ENCODE results near the gene ARHGEF7.

ARHGEF7 gene

GRCh38 chr13:111322916-111323331, 207.8 kb downstream of the ARHGEF7 start:
- H3K36me3 Mint-ChIP-seq = peaks cover 2% of the 10 kb centered on the region
- no peak overlapping the region for H3K27ac Mint-ChIP-seq
- peaks cover 5% of the 10 kb centered on the region for H3K4me1 Mint-ChIP-seq
- no peaks in the 10 kb centered on the region for H3K27me3 Mint-ChIP-seq
- H3K9me3 Mint-ChIP-seq = no peaks in the 10 kb centered on the region
- H3K4me3 Mint-ChIP-seq = no peak overlapping the region

- Mint-ChIP-seq H3K36me3 (peaks cover 2% of the 10 kb centered on the region), H3K9me3 (no peaks in the 10 kb centered on the region), H3K4me1 (peaks cover 5% of the 10 kb centered on the region), H3K27ac (no peak overlapping the region), H3K4me3 (no peak overlapping the region), H3K27me3 (no peaks in the 10 kb centered on the region)
Observed at GRCh38 chr13:111323549-111323948, 208.4 kb downstream of the ARHGEF7 start.

GRCh38 chr13:111323950-111324651, 209.0 kb downstream of the ARHGEF7 start:
- H3K9me3 Mint-ChIP-seq = no peaks in the 10 kb centered on the region
- peaks cover 5% of the 10 kb centered on the region for H3K4me1 Mint-ChIP-seq
- no peaks in the 10 kb centered on the region for H3K27me3 Mint-ChIP-seq
- no peak overlapping the region for H3K4me3 Mint-ChIP-seq
- H3K27ac Mint-ChIP-seq = no peak overlapping the region
- peaks cover 2% of the 10 kb centered on the region for H3K36me3 Mint-ChIP-seq

GRCh38 chr13:111324736-111325135, 209.6 kb downstream of the ARHGEF7 start:
- H3K4me1 Mint-ChIP-seq = peaks cover 5% of the 10 kb centered on the region
- no peak overlapping the region for H3K27ac Mint-ChIP-seq
- H3K27me3 Mint-ChIP-seq = no peaks in the 10 kb centered on the region
- H3K4me3 Mint-ChIP-seq = no peak overlapping the region
- H3K9me3 Mint-ChIP-seq = no peaks in the 10 kb centered on the region
- no peaks in the 10 kb centered on the region for H3K36me3 Mint-ChIP-seq

- no peaks in the 10 kb centered on the region for H3K36me3 Mint-ChIP-seq
- no peaks in the 10 kb centered on the region for H3K27me3 Mint-ChIP-seq
- H3K4me3 Mint-ChIP-seq = no peak overlapping the region
- H3K4me1 Mint-ChIP-seq = peaks cover 5% of the 10 kb centered on the region
- H3K9me3 Mint-ChIP-seq = no peaks in the 10 kb centered on the region
- H3K27ac Mint-ChIP-seq = no peak overlapping the region
Observed at GRCh38 chr13:111325146-111325890, 210.2 kb downstream of the ARHGEF7 start.

GRCh38 chr13:111325941-111326620, 211.0 kb downstream of the ARHGEF7 start:
- no peaks in the 10 kb centered on the region for H3K27me3 Mint-ChIP-seq
- no peaks in the 10 kb centered on the region for H3K36me3 Mint-ChIP-seq
- no peak overlapping the region for H3K4me3 Mint-ChIP-seq
- H3K27ac Mint-ChIP-seq = no peak overlapping the region
- no peaks in the 10 kb centered on the region for H3K9me3 Mint-ChIP-seq
- peaks cover 5% of the 10 kb centered on the region for H3K4me1 Mint-ChIP-seq

GRCh38 chr13:111326621-111326965, 211.5 kb downstream of the ARHGEF7 start:
- Mint-ChIP-seq H3K9me3 (no peaks in the 10 kb centered on the region), H3K4me3 (no peak overlapping the region), H3K36me3 (no peaks in the 10 kb centered on the region), H3K27me3 (no peaks in the 10 kb centered on the region), H3K27ac (no peak overlapping the region), H3K4me1 (peaks cover 5% of the 10 kb centered on the region)

GRCh38 chr13:111326981-111327642, 212.0 kb downstream of the ARHGEF7 start:
- Mint-ChIP-seq H3K4me3 (no peak overlapping the region), H3K27ac (no peak overlapping the region), H3K27me3 (no peaks in the 10 kb centered on the region), H3K4me1 (peaks cover 5% of the 10 kb centered on the region), H3K9me3 (no peaks in the 10 kb centered on the region), H3K36me3 (peaks cover 3% of the 10 kb centered on the region)

GRCh38 chr13:111327730-111328573, 212.8 kb downstream of the ARHGEF7 start:
- Mint-ChIP-seq H3K27me3 (no peaks in the 10 kb centered on the region), H3K36me3 (peaks cover 7% of the 10 kb centered on the region), H3K27ac (no peak overlapping the region), H3K9me3 (peaks cover 5% of the 10 kb centered on the region), H3K4me3 (no peak overlapping the region), H3K4me1 (peaks cover 5% of the 10 kb centered on the region)

GRCh38 chr13:111328574-111329410, 213.7 kb downstream of the ARHGEF7 start:
- Mint-ChIP-seq H3K36me3 (peaks cover 12% of the 10 kb centered on the region), H3K4me1 (peaks cover 1% of the 10 kb centered on the region), H3K27ac (no peak overlapping the region), H3K9me3 (peaks cover 10% of the 10 kb centered on the region), H3K4me3 (no peak overlapping the region), H3K27me3 (no peaks in the 10 kb centered on the region)

- peaks cover 10% of the 10 kb centered on the region for H3K9me3 Mint-ChIP-seq
- H3K4me1 Mint-ChIP-seq = no peaks in the 10 kb centered on the region
- no peaks in the 10 kb centered on the region for H3K27me3 Mint-ChIP-seq
- H3K27ac Mint-ChIP-seq = no peak overlapping the region
- H3K4me3 Mint-ChIP-seq = no peak overlapping the region
- H3K36me3 Mint-ChIP-seq = peaks cover 18% of the 10 kb centered on the region
Observed at GRCh38 chr13:111329641-111330040, 214.5 kb downstream of the ARHGEF7 start.

GRCh38 chr13:111330066-111330610, 215.0 kb downstream of the ARHGEF7 start:
- H3K36me3 Mint-ChIP-seq = peaks cover 19% of the 10 kb centered on the region
- no peak overlapping the region for H3K27ac Mint-ChIP-seq
- no peaks in the 10 kb centered on the region for H3K27me3 Mint-ChIP-seq
- peaks cover 10% of the 10 kb centered on the region for H3K9me3 Mint-ChIP-seq
- H3K4me3 Mint-ChIP-seq = no peak overlapping the region
- H3K4me1 Mint-ChIP-seq = no peaks in the 10 kb centered on the region

- H3K4me3 Mint-ChIP-seq = no peak overlapping the region
- no peak overlapping the region for H3K27ac Mint-ChIP-seq
- no peaks in the 10 kb centered on the region for H3K4me1 Mint-ChIP-seq
- peaks cover 26% of the 10 kb centered on the region for H3K36me3 Mint-ChIP-seq
- no peaks in the 10 kb centered on the region for H3K27me3 Mint-ChIP-seq
- H3K9me3 Mint-ChIP-seq = peaks cover 10% of the 10 kb centered on the region
Observed at GRCh38 chr13:111335298-111335697, 220.2 kb downstream of the ARHGEF7 start.

GRCh38 chr13:111336666-111337065, 221.6 kb downstream of the ARHGEF7 start:
- H3K4me1 Mint-ChIP-seq = no peaks in the 10 kb centered on the region
- no peak overlapping the region for H3K4me3 Mint-ChIP-seq
- peaks cover 26% of the 10 kb centered on the region for H3K36me3 Mint-ChIP-seq
- no peaks in the 10 kb centered on the region for H3K27me3 Mint-ChIP-seq
- no peak overlapping the region for H3K27ac Mint-ChIP-seq
- H3K9me3 Mint-ChIP-seq = peaks cover 10% of the 10 kb centered on the region

All from activated naive CD4-positive, alpha-beta T cell treated with anti-CD3 and anti-CD28 coated beads, Interleukin-2, amount 50 U/mL, for 24 hours (primary cell).